ENCODE measurements around the gene MRPS17.

- TF ChIP-seq CTCF (IDR thresholded peaks at IDR 0.05) (peak in 2 of 4 experiments; percentile 16 to 29), POLR2AphosphoS5 (IDR thresholded peaks at IDR 0.05) (peak; percentile 96), POLR2A (IDR thresholded peaks at IDR 0.05) (peak; percentile 52)
Measured at GRCh38 chr7:55951637-55952351, at the start of gene MRPS17.
